B cell (primary cell): Measurements from ENCODE around the gene COPS3.

ENCODE experiments used
- EZH2 ChIP-seq: IDR thresholded peaks from 2 replicates; pipeline ENCODE4 v1.6.1; 2012; ENCODE audit warnings: borderline replicate concordance, low read depth, mild to moderate bottlenecking, moderate library complexity, low read length; ENCODE audit not compliant: insufficient read depth, poor library complexity, severe bottlenecking
- TF ChIP-seq, protein P1 (sequence below): fragments of 200-600 bp; IDR thresholded peaks from one replicate; pipeline ENCODE4 v1.8.0; 2022; ENCODE audit warnings: antibody characterized with exemption, mild to moderate bottlenecking

- no peak for TF ChIP-seq EZH2
- TF ChIP-seq, protein P1, sequence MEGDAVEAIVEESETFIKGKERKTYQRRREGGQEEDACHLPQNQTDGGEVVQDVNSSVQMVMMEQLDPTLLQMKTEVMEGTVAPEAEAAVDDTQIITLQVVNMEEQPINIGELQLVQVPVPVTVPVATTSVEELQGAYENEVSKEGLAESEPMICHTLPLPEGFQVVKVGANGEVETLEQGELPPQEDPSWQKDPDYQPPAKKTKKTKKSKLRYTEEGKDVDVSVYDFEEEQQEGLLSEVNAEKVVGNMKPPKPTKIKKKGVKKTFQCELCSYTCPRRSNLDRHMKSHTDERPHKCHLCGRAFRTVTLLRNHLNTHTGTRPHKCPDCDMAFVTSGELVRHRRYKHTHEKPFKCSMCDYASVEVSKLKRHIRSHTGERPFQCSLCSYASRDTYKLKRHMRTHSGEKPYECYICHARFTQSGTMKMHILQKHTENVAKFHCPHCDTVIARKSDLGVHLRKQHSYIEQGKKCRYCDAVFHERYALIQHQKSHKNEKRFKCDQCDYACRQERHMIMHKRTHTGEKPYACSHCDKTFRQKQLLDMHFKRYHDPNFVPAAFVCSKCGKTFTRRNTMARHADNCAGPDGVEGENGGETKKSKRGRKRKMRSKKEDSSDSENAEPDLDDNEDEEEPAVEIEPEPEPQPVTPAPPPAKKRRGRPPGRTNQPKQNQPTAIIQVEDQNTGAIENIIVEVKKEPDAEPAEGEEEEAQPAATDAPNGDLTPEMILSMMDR: no peak
These were observed 4.9 kb upstream of the COPS3 start for GRCh38 chr17:17285951-17286350.
